Measurements from ENCODE around the gene TEDDM1.
"Not testable (repeated sequence)": the region's sequence is repeated elsewhere in the genome, so short reads cannot be mapped to it uniquely, and the experiment has no call there.

Gene TEDDM1

GRCh38 chr1:182400567-182400966 is at the start of gene TEDDM1:
Gene TEDDM1 (minus strand): TSS chr1:182400667. CDS start chr1:182400485, 182 bp downstream.
- DNase-seq = no peak

- no peak for DNase-seq
Observed at GRCh38 chr1:182450087-182450486, 49.6 kb upstream of the TEDDM1 start, which contains the start of gene RGSL1. Gene RGSL1 (plus strand): TSS chr1:182450146. CDS start chr1:182450166, 20 bp downstream.

GRCh38 chr1:182447660-182448059 is 47.2 kb upstream of the TEDDM1 start:
- DNase-seq = no peak

GRCh38 chr1:182447124-182447523 is 46.7 kb upstream of the TEDDM1 start:
- DNase-seq = not testable (repeated sequence)

- DNase-seq = no peak
Observed at GRCh38 chr1:182446033-182446669, 45.7 kb upstream of the TEDDM1 start.

GRCh38 chr1:182444497-182444896 is 44.0 kb upstream of the TEDDM1 start:
- no peak for DNase-seq

GRCh38 chr1:182442333-182442732 is 41.9 kb upstream of the TEDDM1 start:
- DNase-seq = no peak

GRCh38 chr1:182441719-182442118 is 41.3 kb upstream of the TEDDM1 start:
- no peak for DNase-seq

GRCh38 chr1:182438326-182438725 is 37.9 kb upstream of the TEDDM1 start:
- DNase-seq = no peak

GRCh38 chr1:182433580-182433979 is 33.1 kb upstream of the TEDDM1 start:
- DNase-seq = no peak

GRCh38 chr1:182431278-182431677 is 30.8 kb upstream of the TEDDM1 start:
- no peak for DNase-seq

- peak; percentile 32 for DNase-seq
Observed at GRCh38 chr1:182430263-182431068, 30.0 kb upstream of the TEDDM1 start.

- no peak for DNase-seq
Observed at GRCh38 chr1:182428043-182428442, 27.6 kb upstream of the TEDDM1 start.

GRCh38 chr1:182426442-182427430 is 26.3 kb upstream of the TEDDM1 start:
- DNase-seq = no peak

- no peak for DNase-seq
Observed at GRCh38 chr1:182415789-182416188, 15.3 kb upstream of the TEDDM1 start.

GRCh38 chr1:182413969-182414368 is 13.5 kb upstream of the TEDDM1 start:
- no peak for DNase-seq

GRCh38 chr1:182413486-182413885 is 13.0 kb upstream of the TEDDM1 start:
- no peak for DNase-seq

GRCh38 chr1:182410620-182411273 is 10.3 kb upstream of the TEDDM1 start:
- DNase-seq = no peak

GRCh38 chr1:182410138-182410537 is 9.7 kb upstream of the TEDDM1 start:
- DNase-seq = no peak

GRCh38 chr1:182408435-182409075 is 8.1 kb upstream of the TEDDM1 start:
- no peak for DNase-seq

GRCh38 chr1:182407724-182408123 is 7.3 kb upstream of the TEDDM1 start:
- DNase-seq = no peak

- DNase-seq = no peak
Observed at GRCh38 chr1:182406012-182406411, 5.5 kb upstream of the TEDDM1 start.

Measured in activated CD4-positive, CD25-positive, alpha-beta regulatory T cell treated with anti-CD3 and anti-CD28 coated beads, Interleukin-2, amount 50 U/mL, for 72 hours (primary cell).